HEK293T (cell line): ENCODE data around the gene GPR52.
"Not testable (repeated sequence)": the region's sequence is repeated elsewhere in the genome, so short reads cannot be mapped to it uniquely, and the experiment has no call there.

Experiments
- CTCF ChIA-PET: fragments of 350-600 bp; formaldehyde crosslinking; extraction: SDS; loops from one replicate; lab custom pipeline; 2021; ENCODE audit warnings: antibody characterized with exemption, inconsistent platforms; lab: Yijun Ruan, JAX
- POLR2A ChIA-PET: fragments of 350-600 bp; formaldehyde crosslinking; extraction: SDS; loops from one replicate; lab custom pipeline; 2020; ENCODE audit warnings: antibody characterized with exemption, inconsistent platforms; lab: Yijun Ruan, JAX
- DNase-seq: peaks from one replicate; pipeline ENCODE4 v3.0.0; 2012; ENCODE audit warnings: mixed read lengths; ENCODE audit errors: extremely low spot score
- ARNT ChIP-seq: fragments of 450-650 bp; IDR thresholded peaks from 2 replicates; pipeline ENCODE4 v1.6.1; 2017; ENCODE audit warnings: mild to moderate bottlenecking
- BHLHE40 ChIP-seq: fragments of 450-650 bp; IDR thresholded peaks from 2 replicates; pipeline ENCODE4 v1.6.1; 2016; ENCODE audit warnings: mild to moderate bottlenecking, moderate library complexity, borderline replicate concordance
- CTBP1 ChIP-seq: fragments of 450-650 bp; IDR thresholded peaks from 2 replicates; pipeline ENCODE4 v1.6.1; 2016; ENCODE audit warnings: borderline replicate concordance
- ELF4 ChIP-seq: fragments of 450-650 bp; IDR thresholded peaks from 2 replicates; pipeline ENCODE4 v1.6.1; 2017; ENCODE audit warnings: antibody characterized with exemption
- FOXA1 ChIP-seq: fragments of 450-650 bp; IDR thresholded peaks from 2 replicates; pipeline ENCODE4 v1.6.1; 2016; ENCODE audit warnings: mild to moderate bottlenecking
- FOXK2 ChIP-seq: fragments of 450-650 bp; IDR thresholded peaks from 2 replicates; pipeline ENCODE4 v1.6.1; 2016; ENCODE audit warnings: mild to moderate bottlenecking
- FOXM1 ChIP-seq: fragments of 450-650 bp; IDR thresholded peaks from 2 replicates; pipeline ENCODE4 v1.6.1; 2017; ENCODE audit warnings: mild to moderate bottlenecking, borderline replicate concordance
- HDGF ChIP-seq: fragments of 450-650 bp; IDR thresholded peaks from 2 replicates; pipeline ENCODE4 v1.6.1; 2017; ENCODE audit warnings: antibody characterized with exemption, borderline replicate concordance
- L3MBTL2 ChIP-seq: fragments of 450-650 bp; conservative IDR thresholded peaks from 2 replicates; pipeline ENCODE4 v1.6.1; 2016; ENCODE audit warnings: mild to moderate bottlenecking
- LEF1 ChIP-seq: fragments of 450-650 bp; IDR thresholded peaks from 2 replicates; pipeline ENCODE4 v1.6.1; 2017; ENCODE audit warnings: mild to moderate bottlenecking, borderline replicate concordance
- NFRKB ChIP-seq: fragments of 450-650 bp; IDR thresholded peaks from 2 replicates; pipeline ENCODE4 v1.6.1; 2016; ENCODE audit warnings: mild to moderate bottlenecking, moderate library complexity
- SP1 ChIP-seq: fragments of 450-650 bp; IDR thresholded peaks from 2 replicates; pipeline ENCODE4 v1.6.1; 2017
- SUZ12 ChIP-seq: fragments of 450-650 bp; IDR thresholded peaks from 2 replicates; pipeline ENCODE4 v1.6.1; 2016; ENCODE audit warnings: mild to moderate bottlenecking
- TARDBP ChIP-seq: fragments of 450-650 bp; IDR thresholded peaks from 2 replicates; pipeline ENCODE4 v1.6.1; 2016
- ZNF384 ChIP-seq: fragments of 450-650 bp; IDR thresholded peaks from 2 replicates; pipeline ENCODE4 v1.6.1; 2016
- TF ChIP-seq, protein P1 (sequence below): fragments of 450-650 bp; IDR thresholded peaks from 2 replicates; pipeline ENCODE4 v1.6.1; 2016

GPR52 gene

GRCh38 chr1:174407665-174408064 is 40.1 kb upstream of the GPR52 start:
- no peak for TF ChIP-seq TARDBP
- TF ChIP-seq FOXA1, result no peak
- no peak for DNase-seq
- CTCF ChIA-PET, result no interaction called here
- POLR2A ChIA-PET, result no interaction called here

- ChIA-PET CTCF (no interaction called here), POLR2A (no interaction called here)
- no peak for DNase-seq
- TF ChIP-seq LEF1 (no peak), NFRKB (no peak), ARNT (no peak), L3MBTL2 (no peak), FOXM1 (no peak)
Measured at GRCh38 chr1:174408146-174408545, 39.6 kb upstream of the GPR52 start.

DNA sequence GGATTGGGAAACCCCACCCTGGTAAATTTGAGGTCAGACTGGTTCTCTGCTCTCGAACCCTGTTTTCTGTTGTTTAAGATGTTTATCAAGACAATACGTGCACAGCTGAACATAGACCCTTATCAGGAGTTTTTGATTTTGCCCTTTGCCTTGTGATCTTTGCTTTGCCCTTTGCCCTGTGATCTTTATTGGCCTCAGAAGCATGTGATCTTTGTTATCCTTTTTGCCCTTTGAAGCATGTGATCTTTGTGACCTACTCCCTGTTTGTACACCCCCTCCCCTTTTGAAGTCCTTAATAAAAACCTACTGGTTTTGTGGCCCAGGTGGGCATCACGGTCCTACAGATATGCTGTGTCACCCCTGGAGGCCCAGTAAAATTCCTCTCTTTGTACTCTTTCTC is 38.0 kb upstream of the GPR52 start:
- CTCF ChIA-PET, POLR2A ChIA-PET: not testable (repeated sequence)

GRCh38 chr1:174413632-174414031 is 34.1 kb upstream of the GPR52 start:
- ChIA-PET CTCF (no interaction called here), POLR2A (no interaction called here)
- TF ChIP-seq ELF4 (no peak), SUZ12 (no peak), SP1 (no peak), LEF1 (no peak), FOXM1 (no peak), CTBP1 (no peak), L3MBTL2 (no peak), FOXA1 (no peak), BHLHE40 (no peak), TARDBP (no peak), ARNT (no peak), HDGF (no peak), NFRKB (no peak), ZNF384 (no peak)
- TF ChIP-seq, protein P1, sequence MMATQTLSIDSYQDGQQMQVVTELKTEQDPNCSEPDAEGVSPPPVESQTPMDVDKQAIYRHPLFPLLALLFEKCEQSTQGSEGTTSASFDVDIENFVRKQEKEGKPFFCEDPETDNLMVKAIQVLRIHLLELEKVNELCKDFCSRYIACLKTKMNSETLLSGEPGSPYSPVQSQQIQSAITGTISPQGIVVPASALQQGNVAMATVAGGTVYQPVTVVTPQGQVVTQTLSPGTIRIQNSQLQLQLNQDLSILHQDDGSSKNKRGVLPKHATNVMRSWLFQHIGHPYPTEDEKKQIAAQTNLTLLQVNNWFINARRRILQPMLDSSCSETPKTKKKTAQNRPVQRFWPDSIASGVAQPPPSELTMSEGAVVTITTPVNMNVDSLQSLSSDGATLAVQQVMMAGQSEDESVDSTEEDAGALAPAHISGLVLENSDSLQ, result no peak
- DNase-seq, result peak; percentile 18

More for the DNA sequence above, 38.0 kb upstream of the GPR52 start:
- DNase-seq, result not testable (repeated sequence)

DNA sequence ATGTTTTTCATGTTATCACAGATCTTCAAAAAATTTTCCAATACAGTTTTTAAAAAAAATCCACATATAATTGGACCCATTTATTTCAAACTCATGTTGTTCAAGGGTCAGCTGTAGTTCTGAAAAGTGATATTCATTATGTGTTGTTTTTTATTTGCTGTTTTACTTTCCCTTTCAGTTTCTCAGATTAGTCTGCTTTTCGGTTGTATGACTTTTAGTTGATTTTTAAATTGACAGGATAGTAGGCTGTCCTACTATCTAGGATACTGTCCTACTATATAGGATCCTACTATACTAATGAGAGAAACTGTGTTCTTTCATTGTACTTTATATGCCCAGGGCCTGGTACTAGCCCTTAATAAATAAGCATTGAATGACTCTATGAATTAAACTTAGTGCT is 33.6 kb upstream of the GPR52 start:
- ChIA-PET CTCF (no interaction called here), POLR2A (no interaction called here)
- no peak for DNase-seq
- TF ChIP-seq SP1 (no peak), BHLHE40 (no peak), CTBP1 (no peak), ZNF384 (no peak), LEF1 (no peak), NFRKB (no peak)

- CTCF ChIA-PET, result no interaction called here
Measured at GRCh38 chr1:174415506-174415905, 32.3 kb upstream of the GPR52 start.

GRCh38 chr1:174417921-174418320 is 29.8 kb upstream of the GPR52 start:
- no peak for DNase-seq
- ChIA-PET CTCF (no interaction called here), POLR2A (no interaction called here)
- TF ChIP-seq ZNF384 (no peak), FOXM1 (no peak), FOXA1 (no peak), HDGF (no peak), SUZ12 (no peak), BHLHE40 (no peak), TARDBP (no peak), FOXK2 (no peak), LEF1 (no peak), NFRKB (no peak)

More at GRCh38 chr1:174415506-174415905, 32.3 kb upstream of the GPR52 start:
- no peak for DNase-seq
- TF ChIP-seq BHLHE40, result no peak
- no peak for TF ChIP-seq L3MBTL2
- no peak for TF ChIP-seq SUZ12
- TF ChIP-seq SP1, result no peak
- TF ChIP-seq, protein P1, result no peak
- POLR2A ChIA-PET, result no interaction called here

DNA sequence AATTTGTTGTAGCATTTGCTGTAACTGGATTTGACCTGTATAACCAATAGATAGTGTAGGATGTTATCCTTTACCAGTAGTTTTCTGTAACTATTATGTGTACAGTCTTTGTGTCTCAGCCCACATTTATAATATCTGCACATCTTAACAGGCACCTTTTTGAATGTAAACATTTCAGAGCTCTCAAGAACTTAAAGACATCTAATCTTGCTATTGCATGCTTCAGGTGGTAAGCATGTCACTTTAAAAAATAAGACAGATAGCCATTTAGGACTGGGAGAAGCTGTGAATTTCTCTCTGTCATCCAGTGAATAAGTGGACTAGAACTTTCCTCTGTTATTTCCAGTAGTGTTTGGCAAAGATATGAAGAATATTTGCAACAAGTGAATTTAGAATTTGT is 22.6 kb upstream of the GPR52 start:
- no peak for DNase-seq
- ChIA-PET CTCF (no interaction called here), POLR2A (no interaction called here)
- TF ChIP-seq ARNT, result no peak
- no peak for TF ChIP-seq SP1
- TF ChIP-seq, protein P1, result no peak
- no peak for TF ChIP-seq SUZ12
- TF ChIP-seq ZNF384, result no peak
- TF ChIP-seq HDGF, result no peak
- no peak for TF ChIP-seq NFRKB
